ENCODE measurements around the gene SPIN1. TPM values are rescaled to one million over a fixed set of nuclear protein-coding genes. Genes with fewer than 3 reads are reported as not detected.

The SPIN1 gene
- total RNA-seq, 1 donor from 2014 or later = 154 TPM

GRCh38 chr9:88443480-88444113 lies 55.4 kb downstream of the SPIN1 start:
- DNase-seq (ENCODE audit: low spot score, unreplicated experiment) = no peak
- TF ChIP-seq, protein P1, sequence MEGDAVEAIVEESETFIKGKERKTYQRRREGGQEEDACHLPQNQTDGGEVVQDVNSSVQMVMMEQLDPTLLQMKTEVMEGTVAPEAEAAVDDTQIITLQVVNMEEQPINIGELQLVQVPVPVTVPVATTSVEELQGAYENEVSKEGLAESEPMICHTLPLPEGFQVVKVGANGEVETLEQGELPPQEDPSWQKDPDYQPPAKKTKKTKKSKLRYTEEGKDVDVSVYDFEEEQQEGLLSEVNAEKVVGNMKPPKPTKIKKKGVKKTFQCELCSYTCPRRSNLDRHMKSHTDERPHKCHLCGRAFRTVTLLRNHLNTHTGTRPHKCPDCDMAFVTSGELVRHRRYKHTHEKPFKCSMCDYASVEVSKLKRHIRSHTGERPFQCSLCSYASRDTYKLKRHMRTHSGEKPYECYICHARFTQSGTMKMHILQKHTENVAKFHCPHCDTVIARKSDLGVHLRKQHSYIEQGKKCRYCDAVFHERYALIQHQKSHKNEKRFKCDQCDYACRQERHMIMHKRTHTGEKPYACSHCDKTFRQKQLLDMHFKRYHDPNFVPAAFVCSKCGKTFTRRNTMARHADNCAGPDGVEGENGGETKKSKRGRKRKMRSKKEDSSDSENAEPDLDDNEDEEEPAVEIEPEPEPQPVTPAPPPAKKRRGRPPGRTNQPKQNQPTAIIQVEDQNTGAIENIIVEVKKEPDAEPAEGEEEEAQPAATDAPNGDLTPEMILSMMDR (IDR thresholded peaks at IDR 0.05; ENCODE audit: unreplicated experiment) = no peak
- Mint-ChIP-seq H3K9me3 (ENCODE audit: low read depth) (peaks cover 11% of the 10 kb centered on the region), H3K27me3 (no peaks in the 10 kb centered on the region), H3K27ac (peak overlapping the region; percentile 54), H3K36me3 (ENCODE audit: insufficient read depth) (peaks cover 28% of the 10 kb centered on the region), H3K4me3 (ENCODE audit: low read depth) (no peak overlapping the region), H3K4me1 (ENCODE audit: low read depth) (peaks cover 15% of the 10 kb centered on the region)

DNA sequence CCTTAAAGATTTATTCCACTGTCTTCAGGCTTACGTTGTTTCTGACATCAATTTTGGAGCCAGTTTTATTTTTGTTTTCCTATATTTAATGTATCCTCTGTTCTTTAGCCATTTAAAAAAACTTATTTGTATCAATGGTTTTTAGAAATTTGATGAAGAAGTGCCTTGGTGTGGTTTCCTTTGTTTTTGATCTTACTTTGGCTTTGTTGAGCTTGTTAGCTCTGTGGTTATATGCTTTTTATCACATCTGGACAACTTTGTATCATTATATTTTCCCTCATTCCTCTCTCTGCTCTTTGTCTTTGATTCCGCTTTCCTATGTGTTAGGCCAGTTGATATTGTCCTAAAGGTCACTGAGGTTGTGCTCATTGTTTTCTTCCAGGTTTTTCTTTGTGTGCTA lies 58.5 kb downstream of the SPIN1 start:
- H3K36me3 Mint-ChIP-seq (ENCODE audit: insufficient read depth) = peaks cover 36% of the 10 kb centered on the region
- H3K4me1 Mint-ChIP-seq (ENCODE audit: low read depth) = peaks cover 16% of the 10 kb centered on the region
- TF ChIP-seq, protein P1 (IDR thresholded peaks at IDR 0.05; ENCODE audit: unreplicated experiment) = no peak
- peaks cover 11% of the 10 kb centered on the region for H3K9me3 Mint-ChIP-seq (ENCODE audit: low read depth)
- H3K4me3 Mint-ChIP-seq (ENCODE audit: low read depth) = no peak overlapping the region
- DNase-seq (ENCODE audit: low spot score, unreplicated experiment) = no peak
- no peaks in the 10 kb centered on the region for H3K27me3 Mint-ChIP-seq
- no peak overlapping the region for H3K27ac Mint-ChIP-seq

GRCh38 chr9:88447431-88447830 lies 59.2 kb downstream of the SPIN1 start:
- DNase-seq (ENCODE audit: low spot score, unreplicated experiment) = no peak
- Mint-ChIP-seq H3K4me1 (ENCODE audit: low read depth) (peaks cover 16% of the 10 kb centered on the region), H3K27ac (peak overlapping the region; percentile 63), H3K9me3 (ENCODE audit: low read depth) (peaks cover 11% of the 10 kb centered on the region), H3K27me3 (no peaks in the 10 kb centered on the region), H3K4me3 (ENCODE audit: low read depth) (no peak overlapping the region), H3K36me3 (ENCODE audit: insufficient read depth) (peaks cover 32% of the 10 kb centered on the region)
- TF ChIP-seq, protein P1 (IDR thresholded peaks at IDR 0.05; ENCODE audit: unreplicated experiment) = no peak

GRCh38 chr9:88451160-88451559 lies 62.9 kb downstream of the SPIN1 start:
- DNase-seq (ENCODE audit: low spot score, unreplicated experiment) = no peak
- no peaks in the 10 kb centered on the region for H3K27me3 Mint-ChIP-seq
- peaks cover 8% of the 10 kb centered on the region for H3K4me1 Mint-ChIP-seq (ENCODE audit: low read depth)
- TF ChIP-seq, protein P1 (IDR thresholded peaks at IDR 0.05; ENCODE audit: unreplicated experiment) = no peak
- peaks cover 4% of the 10 kb centered on the region for H3K9me3 Mint-ChIP-seq (ENCODE audit: low read depth)
- H3K27ac Mint-ChIP-seq = no peak overlapping the region
- no peak overlapping the region for H3K4me3 Mint-ChIP-seq (ENCODE audit: low read depth)
- peaks cover 22% of the 10 kb centered on the region for H3K36me3 Mint-ChIP-seq (ENCODE audit: insufficient read depth)

GRCh38 chr9:88458716-88459465 lies 70.6 kb downstream of the SPIN1 start:
- no peak for DNase-seq (ENCODE audit: low spot score, unreplicated experiment)
- no peak overlapping the region for H3K4me3 Mint-ChIP-seq (ENCODE audit: low read depth)
- peak overlapping the region; percentile 63 for H3K27ac Mint-ChIP-seq
- peaks cover 20% of the 10 kb centered on the region for H3K36me3 Mint-ChIP-seq (ENCODE audit: insufficient read depth)
- peaks cover 11% of the 10 kb centered on the region for H3K4me1 Mint-ChIP-seq (ENCODE audit: low read depth)
- H3K9me3 Mint-ChIP-seq (ENCODE audit: low read depth) = no peaks in the 10 kb centered on the region
- TF ChIP-seq, protein P1 (IDR thresholded peaks at IDR 0.05; ENCODE audit: unreplicated experiment) = no peak
- no peaks in the 10 kb centered on the region for H3K27me3 Mint-ChIP-seq

All from progenitor cell of endocrine pancreas (in vitro differentiated cells).